Right atrium auricular region (tissue), 2 donors: ENCODE results near the gene PPP1R12C. TPM values are rescaled to one million over a fixed set of nuclear protein-coding genes. Genes with fewer than 3 reads are reported as not detected.

Experiments
- DNase-seq: peaks from one replicate; pipeline ENCODE4 v3.0.0-alpha.2; 2019; ENCODE audit warnings: low spot score
- H3K27ac ChIP-seq, 2 donors: fragments of 200-600 bp; sonication (generic); 1 replicate in 1 of 2; 2 replicates in 1 of 2; pipeline ENCODE4 v1.5.1; 2016 to 2019
- H3K27me3 ChIP-seq, 2 donors: fragments of 200-600 bp; sonication (generic); one replicate each; pipeline versions ENCODE4 v1.5.1 to v1.6.0; 2017 to 2019
- H3K36me3 ChIP-seq: fragments of 200-600 bp; sonication (generic); one replicate; pipeline ENCODE4 v1.5.1; 2016
- H3K4me1 ChIP-seq, 2 donors: fragments of 200-600 bp; sonication (generic); one replicate each; pipeline versions ENCODE4 v1.5.1 to v1.6.0; 2017 to 2019
- H3K4me3 ChIP-seq, 2 donors: fragments of 200-600 bp; sonication (generic); 1 replicate in 1 of 2; 2 replicates in 1 of 2; pipeline ENCODE4 v1.5.1; 2017 to 2019; ENCODE audit warnings: mild to moderate bottlenecking in 1 of 2, moderate library complexity in 1 of 2
- H3K9me3 ChIP-seq, 2 donors: fragments of 200-600 bp; sonication (generic); one replicate each; pipeline ENCODE4 v1.5.1; 2019
- CTCF ChIP-seq, 2 donors: fragments of 200-600 bp; sonication (generic); IDR thresholded peaks; one replicate each; pipeline ENCODE4 v1.5.1; 2019; ENCODE audit warnings: antibody characterized with exemption in 2 of 2
- total RNA-seq, 2 donors: library from RNA; depleted of rRNA; stranded (reverse); fragments of >200 nt; gene quantifications; one replicate each; pipeline ENCODE4 v1.1.0, GENCODE V29; 2016

The PPP1R12C gene
- total RNA-seq, 2 donors from 2014 or later, result 98.9 to 205 TPM

GRCh38 chr19:55160128-55160985 lies 42.9 kb upstream of the PPP1R12C start:
- Histone ChIP-seq H3K27ac (peak overlapping the region; percentile 87 to 96), H3K4me3 (no peak overlapping the region)

GRCh38 chr19:55158848-55159749 lies 41.7 kb upstream of the PPP1R12C start:
- H3K27ac ChIP-seq, result peak overlapping the region; percentile 87 to 96
- peaks cover 0 to 13% of the 10 kb centered on the region in 2 donors for H3K27me3 ChIP-seq
- peak; percentile 66 for DNase-seq
- H3K9me3 ChIP-seq, result no peaks in the 10 kb centered on the region
- TF ChIP-seq CTCF (IDR thresholded peaks at IDR 0.05), result no peak
- H3K4me1 ChIP-seq, result peaks cover 0 to 55% of the 10 kb centered on the region in 2 donors
- peak overlapping the region; percentile 1 to 9 for H3K4me3 ChIP-seq
- H3K36me3 ChIP-seq, result peaks cover 13% of the 10 kb centered on the region

More at GRCh38 chr19:55160128-55160985, 42.9 kb upstream of the PPP1R12C start:
- peak; percentile 72 to 88 for TF ChIP-seq CTCF (IDR thresholded peaks at IDR 0.05)
- DNase-seq, result peak; percentile 82
- peaks cover 0 to 47% of the 10 kb centered on the region in 2 donors for H3K4me1 ChIP-seq
- peaks cover 6% of the 10 kb centered on the region for H3K36me3 ChIP-seq
- H3K9me3 ChIP-seq, result no peaks in the 10 kb centered on the region
- peaks cover 0 to 13% of the 10 kb centered on the region in 2 donors for H3K27me3 ChIP-seq

- no peak for DNase-seq
- Histone ChIP-seq H3K36me3 (peaks cover 20% of the 10 kb centered on the region), H3K27me3 (peaks cover 0 to 13% of the 10 kb centered on the region in 2 donors), H3K9me3 (no peaks in the 10 kb centered on the region), H3K27ac (peak overlapping the region; percentile 87 to 96), H3K4me3 (no peak overlapping the region), H3K4me1 (peaks cover 0 to 60% of the 10 kb centered on the region in 2 donors)
- TF ChIP-seq CTCF (IDR thresholded peaks at IDR 0.05), result no peak
Measured at GRCh38 chr19:55158423-55158822, 41.0 kb upstream of the PPP1R12C start.

- H3K9me3 ChIP-seq, result no peaks in the 10 kb centered on the region
- H3K4me3 ChIP-seq, result peak within 1 kb of the TSS; percentile 64
- no peak for TF ChIP-seq CTCF (IDR thresholded peaks at IDR 0.05)
- H3K4me1 ChIP-seq, result peaks cover 0 to 72% of the 10 kb centered on the region in 2 donors
- H3K36me3 ChIP-seq, result peaks cover 30% of the 10 kb centered on the region
- H3K27me3 ChIP-seq, result peaks cover 0 to 8% of the 10 kb centered on the region in 2 donors
- no peak for DNase-seq
- H3K27ac ChIP-seq, result peak within 1 kb of the TSS; percentile 87 to 96
Measured at GRCh38 chr19:55157064-55157908, 39.8 kb upstream of the PPP1R12C start, which contains the start of gene TNNI3. TNNI3 (minus strand) TSS chr19:55157732; CDS start chr19:55157589, 143 bp downstream.
